ENCODE results near the gene SUMF1. TPM values are rescaled to one million over a fixed set of nuclear protein-coding genes. Genes with fewer than 3 reads are reported as not detected.

SUMF1 gene
- polyA plus RNA-seq (2011; rRNA removed) (46.5 and 51.4 TPM in 2 replicates), polyA minus RNA-seq (2011; rRNA and poly(A)+ RNA removed) (29.4 and 31.3 TPM in 2 replicates)

DNA sequence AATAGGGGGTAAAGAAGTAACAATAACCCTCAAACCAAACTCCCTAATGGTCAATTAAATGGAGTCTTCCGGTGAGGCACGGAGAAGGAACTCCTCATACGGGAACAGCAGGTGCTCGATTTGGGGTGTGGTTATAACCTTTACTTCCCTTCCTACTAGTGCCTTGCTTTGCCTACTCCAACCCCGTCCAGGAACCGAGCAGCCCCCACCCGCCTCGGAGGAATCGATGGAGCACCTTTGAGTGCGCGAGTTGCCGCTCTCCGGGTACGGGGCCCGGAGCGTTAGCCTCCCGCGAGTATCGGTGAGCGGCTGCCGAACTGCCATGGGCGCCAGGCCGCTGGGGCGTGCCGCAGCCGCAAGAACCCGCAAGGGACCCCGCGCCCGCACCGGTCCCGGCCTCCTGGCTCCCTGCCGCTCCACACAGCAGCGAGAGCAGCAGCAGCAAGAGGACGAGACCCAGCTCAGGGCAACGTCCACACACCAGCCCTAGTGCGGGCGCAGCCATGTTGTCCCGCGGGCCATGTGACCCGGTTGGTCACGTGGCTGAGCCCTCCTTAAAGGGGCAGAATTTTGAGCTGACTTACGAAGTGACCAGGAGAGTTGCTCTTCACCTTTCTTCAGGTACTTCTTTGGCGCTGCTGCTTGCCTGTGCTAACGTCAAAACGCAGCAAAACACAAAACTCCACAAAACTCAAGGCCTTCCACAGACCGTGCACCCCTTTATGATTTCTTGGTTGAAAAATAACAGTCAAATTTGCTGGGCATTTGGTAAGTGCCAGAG is at the start of gene SUMF1:
TSS of gene SUMF1 (minus strand) at position 529 of the 781 bp plus-strand sequence. CDS start at position 505, 24 bp downstream.
- peak within 1 kb of the TSS; percentile 82 for H3K4me3 ChIP-seq (ENCODE audit: low read depth, low read length)
- ChIA-PET POLR2A (interaction anchor here (0.6 to 1.5 kb wide), 4 partner anchors 26 to 117 kb away, joined by 3 to 38 read pairs (median 4); partner anchors contain the start of gene ITPR1), CTCF (interaction anchor here (1.3 to 3.7 kb wide), 2 partner anchors 116 to 166 kb away, joined by 4 to 13 read pairs; no protein-coding TSS in a partner anchor)
- DNase-seq (ENCODE audit: low read depth, low spot score), result peak; percentile 47
- peaks cover 6% of the 10 kb centered on the region for H3K27me3 ChIP-seq (ENCODE audit: control insufficient read depth, insufficient read depth, low read length)
- TF ChIP-seq CTCF (IDR thresholded peaks at IDR 0.05; ENCODE audit: low read depth, low read length), result no peak
- H3K27ac ChIP-seq (ENCODE audit: low read depth, low read length), result peak within 1 kb of the TSS; percentile 54
- H3K9me3 ChIP-seq (ENCODE audit: control insufficient read depth, insufficient read depth, low read length), result no peaks in the 10 kb centered on the region

DNA sequence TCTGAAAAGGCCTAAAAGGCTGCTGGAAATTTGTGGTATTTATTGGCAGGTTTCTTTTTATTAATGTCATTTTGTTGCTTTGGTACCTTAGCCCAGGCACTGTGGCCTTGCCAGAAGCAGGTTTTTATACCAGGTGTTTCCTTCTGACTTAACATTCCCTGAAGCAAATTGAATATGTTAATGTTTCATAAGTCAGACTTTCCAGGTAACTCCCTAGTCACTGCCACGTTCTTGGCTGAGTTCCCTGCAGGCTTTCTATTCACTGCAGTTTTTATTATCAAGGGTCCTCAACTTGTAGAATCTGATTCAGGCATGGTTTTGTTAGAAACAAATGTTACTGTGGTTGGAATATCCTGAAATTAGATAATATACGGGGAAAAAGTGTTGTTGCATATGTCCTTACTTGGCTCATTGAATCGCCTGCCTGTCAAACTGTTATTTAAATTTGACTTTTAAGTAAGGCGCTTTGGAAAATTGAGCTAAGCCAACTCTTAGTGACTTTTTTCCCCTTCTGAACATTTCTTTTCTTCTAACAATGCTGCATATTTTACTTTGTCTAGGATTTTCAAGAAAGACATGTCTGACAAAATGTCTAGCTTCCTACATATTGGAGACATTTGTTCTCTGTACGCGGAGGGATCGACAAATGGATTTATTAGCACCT is 49.0 kb upstream of the SUMF1 start:
- H3K27me3 ChIP-seq (ENCODE audit: control insufficient read depth, insufficient read depth, low read length), result no peaks in the 10 kb centered on the region
- no peak for DNase-seq (ENCODE audit: low read depth, low spot score)
- no peaks in the 10 kb centered on the region for H3K9me3 ChIP-seq (ENCODE audit: control insufficient read depth, insufficient read depth, low read length)
- CTCF ChIA-PET, result no interaction called here
- POLR2A ChIA-PET, result no interaction called here
- H3K4me3 ChIP-seq (ENCODE audit: low read depth, low read length), result no peak overlapping the region
- H3K27ac ChIP-seq (ENCODE audit: low read depth, low read length), result no peak overlapping the region
- no peak for TF ChIP-seq CTCF (IDR thresholded peaks at IDR 0.05; ENCODE audit: low read depth, low read length)

GRCh38 chr3:4514916-4515315 is 47.8 kb upstream of the SUMF1 start:
- Histone ChIP-seq H3K9me3 (ENCODE audit: control insufficient read depth, insufficient read depth, low read length) (no peaks in the 10 kb centered on the region), H3K27me3 (ENCODE audit: control insufficient read depth, insufficient read depth, low read length) (no peaks in the 10 kb centered on the region), H3K27ac (ENCODE audit: low read depth, low read length) (no peak overlapping the region), H3K4me3 (ENCODE audit: low read depth, low read length) (no peak overlapping the region)
- ChIA-PET POLR2A (interaction anchor here (1.4 kb wide), 1 partner anchor 22 kb away, joined by 6 read pairs; the partner anchor contains the start of gene ITPR1), CTCF (no interaction called here)
- no peak for TF ChIP-seq CTCF (IDR thresholded peaks at IDR 0.05; ENCODE audit: low read depth, low read length)
- no peak for DNase-seq (ENCODE audit: low read depth, low spot score)

DNA sequence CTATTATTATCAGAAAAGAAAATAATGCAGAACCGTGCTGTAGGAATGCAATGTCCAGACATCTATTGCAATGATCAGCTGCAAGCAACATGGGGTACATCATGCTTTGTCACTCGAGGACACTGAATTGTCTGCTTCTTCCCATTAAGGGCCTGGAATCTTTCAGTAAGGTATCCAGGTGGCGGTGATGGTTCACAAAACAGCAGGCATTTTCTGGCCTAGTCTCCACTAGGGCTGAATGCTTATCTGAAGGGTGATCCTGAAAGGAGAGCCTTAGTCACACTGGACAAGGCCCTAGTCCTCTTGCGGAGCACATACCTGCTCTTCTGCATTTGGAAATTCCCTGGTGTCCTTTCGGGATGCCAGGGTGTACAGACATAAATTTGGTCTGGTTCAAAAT is 47.3 kb upstream of the SUMF1 start:
- ChIA-PET POLR2A (interaction anchor here (1.4 kb wide), 1 partner anchor 21 kb away, joined by 6 read pairs; the partner anchor contains the start of gene ITPR1), CTCF (no interaction called here)
- no peak overlapping the region for H3K4me3 ChIP-seq (ENCODE audit: low read depth, low read length)
- no peak for TF ChIP-seq CTCF (IDR thresholded peaks at IDR 0.05; ENCODE audit: low read depth, low read length)
- H3K9me3 ChIP-seq (ENCODE audit: control insufficient read depth, insufficient read depth, low read length), result no peaks in the 10 kb centered on the region
- no peaks in the 10 kb centered on the region for H3K27me3 ChIP-seq (ENCODE audit: control insufficient read depth, insufficient read depth, low read length)
- H3K27ac ChIP-seq (ENCODE audit: low read depth, low read length), result no peak overlapping the region
- DNase-seq (ENCODE audit: low read depth, low spot score), result no peak

Data from AG04450 (cell line).